Measurements from ENCODE around the gene PIP5K1B. TPM values are rescaled to one million over a fixed set of nuclear protein-coding genes. Genes with fewer than 3 reads are reported as not detected.

Gene PIP5K1B
- total RNA-seq, 4 donors from 2014 or later = 0.29 to 8.2 (median 4.1) TPM

- H3K27me3 ChIP-seq = no peaks in the 10 kb centered on the region
- H3K36me3 ChIP-seq = no peaks in the 10 kb centered on the region
- H3K9me3 ChIP-seq = no peaks in the 10 kb centered on the region
- no peak overlapping the region for H3K4me3 ChIP-seq
- no peak overlapping the region for H3K27ac ChIP-seq
- no peaks in the 10 kb centered on the region for H3K4me1 ChIP-seq
- intact Hi-C loops (cut with DNase I; ENCODE audit: low total_unique reads) = no loop called here
- TF ChIP-seq POLR2A (IDR thresholded peaks at IDR 0.05) (no peak), CTCF (IDR thresholded peaks at IDR 0.05) (no peak)
- DNase-seq = no peak
Observed at GRCh38 chr9:69030851-69031645, 326.0 kb downstream of the PIP5K1B start.

GRCh38 chr9:69034071-69034470, 329.0 kb downstream of the PIP5K1B start:
- intact Hi-C loops (cut with DNase I; ENCODE audit: low total_unique reads) = no loop called here
- TF ChIP-seq CTCF (IDR thresholded peaks at IDR 0.05) (no peak), POLR2A (IDR thresholded peaks at IDR 0.05) (no peak)
- H3K4me1 ChIP-seq = no peaks in the 10 kb centered on the region
- H3K4me3 ChIP-seq = no peak overlapping the region
- no peak overlapping the region for H3K27ac ChIP-seq
- no peak for DNase-seq
- H3K36me3 ChIP-seq = no peaks in the 10 kb centered on the region
- no peaks in the 10 kb centered on the region for H3K9me3 ChIP-seq
- H3K27me3 ChIP-seq = no peaks in the 10 kb centered on the region

- H3K27me3 ChIP-seq = no peaks in the 10 kb centered on the region
- intact Hi-C loops (cut with DNase I; ENCODE audit: low total_unique reads) = no loop called here
- no peaks in the 10 kb centered on the region for H3K36me3 ChIP-seq
- H3K27ac ChIP-seq = peak within 1 kb of the TSS; percentile 82 to 88
- peak; percentile 66 to 82 for DNase-seq
- peak within 1 kb of the TSS; percentile 47 to 76 for H3K4me3 ChIP-seq
- no peaks in the 10 kb centered on the region for H3K9me3 ChIP-seq
- TF ChIP-seq POLR2A (IDR thresholded peaks at IDR 0.05) (peak; percentile 8 to 50), CTCF (IDR thresholded peaks at IDR 0.05) (peak; percentile 92 to 99 (median 94))
- no peaks in the 10 kb centered on the region for H3K4me1 ChIP-seq
Observed at GRCh38 chr9:69035438-69036308, 330.6 kb downstream of the PIP5K1B start, which contains the start of gene FXN. Gene FXN, plus strand, starts transcription at chr9:69035752. Its CDS starts 31 bp downstream, at chr9:69035783.

GRCh38 chr9:69036309-69036708, 331.3 kb downstream of the PIP5K1B start:
- no peaks in the 10 kb centered on the region for H3K4me1 ChIP-seq
- H3K27me3 ChIP-seq = no peaks in the 10 kb centered on the region
- intact Hi-C loops (cut with DNase I; ENCODE audit: low total_unique reads) = no loop called here
- no peaks in the 10 kb centered on the region for H3K36me3 ChIP-seq
- H3K4me3 ChIP-seq = peak overlapping the region; percentile 47 to 76
- TF ChIP-seq POLR2A (IDR thresholded peaks at IDR 0.05) (no peak), CTCF (IDR thresholded peaks at IDR 0.05) (no peak)
- H3K27ac ChIP-seq = peak overlapping the region; percentile 82 to 88
- no peaks in the 10 kb centered on the region for H3K9me3 ChIP-seq
- no peak for DNase-seq

- no peak for DNase-seq
Observed at GRCh38 chr9:69036799-69037198, 331.8 kb downstream of the PIP5K1B start.

More at GRCh38 chr9:69036799-69037198, 331.8 kb downstream of the PIP5K1B start:
- no peaks in the 10 kb centered on the region for H3K4me1 ChIP-seq
- no peaks in the 10 kb centered on the region for H3K36me3 ChIP-seq
- H3K27ac ChIP-seq = peak overlapping the region; percentile 82 to 88
- H3K27me3 ChIP-seq = no peaks in the 10 kb centered on the region
- H3K9me3 ChIP-seq = no peaks in the 10 kb centered on the region
- intact Hi-C loops (cut with DNase I; ENCODE audit: low total_unique reads) = no loop called here
- H3K4me3 ChIP-seq = peak overlapping the region in 1 of 2 donors; percentile 76
- no peak for TF ChIP-seq POLR2A (IDR thresholded peaks at IDR 0.05)
- TF ChIP-seq CTCF (IDR thresholded peaks at IDR 0.05) = no peak

All from uterus (tissue), 4 donors.